GM15510 (cell line): ENCODE measurements around the gene SVEP1.

Experiments used
- POLR2A ChIP-seq: IDR thresholded peaks from 3 replicates; pipeline ENCODE4 v1.6.1; 2011; ENCODE audit warnings: borderline replicate concordance; ENCODE audit not compliant: insufficient read length; ENCODE audit errors: extremely low read depth

Gene SVEP1

GRCh38 chr9:110316261-110317075 lies 263.1 kb downstream of the SVEP1 start:
- TF ChIP-seq POLR2A, result no peak
